Uterus (tissue), 4 donors: ENCODE measurements around the gene IQSEC1. TPM values are rescaled to one million over a fixed set of nuclear protein-coding genes. Genes with fewer than 3 reads are reported as not detected.
"Not testable (repeated sequence)": the region's sequence is repeated elsewhere in the genome, so short reads cannot be mapped to it uniquely, and the experiment has no call there.

Source experiments
- DNase-seq, 2 donors: peaks; one replicate each; pipeline ENCODE4 v3.0.0-alpha.2; 2019 to 2020
- H3K27ac ChIP-seq, 2 donors: fragments of 200-600 bp; sonication (generic); 1 replicate in 1 of 2; 2 replicates in 1 of 2; pipeline ENCODE4 v1.5.1; 2016 to 2018
- H3K27me3 ChIP-seq, 2 donors: fragments of 200-600 bp; sonication (generic); one replicate each; pipeline ENCODE4 v1.5.1; 2018 to 2019; ENCODE audit warnings: control low read depth in 1 of 2
- H3K36me3 ChIP-seq, 2 donors: fragments of 200-600 bp; sonication (generic); one replicate each; pipeline ENCODE4 v1.5.1; 2019; ENCODE audit warnings: control low read depth in 1 of 2
- H3K4me1 ChIP-seq, 2 donors: fragments of 200-600 bp; sonication (generic); one replicate each; pipeline ENCODE4 v1.5.1; 2018 to 2019; ENCODE audit warnings: control low read depth in 1 of 2
- H3K4me3 ChIP-seq, 2 donors: fragments of 200-600 bp; sonication (generic); 1 replicate in 1 of 2; 2 replicates in 1 of 2; pipeline ENCODE4 v1.5.1; 2018 to 2019; ENCODE audit warnings: mild to moderate bottlenecking in 1 of 2
- H3K9me3 ChIP-seq, 2 donors: fragments of 200-600 bp; sonication (generic); one replicate each; pipeline ENCODE4 v1.5.1; 2019; ENCODE audit warnings: control low read depth in 1 of 2
- CTCF ChIP-seq, 4 experiments: fragments of 200-600 bp in 2 of 4; fragments of 450-650 bp in 2 of 4; sonication (generic) in 2 of 4; IDR thresholded peaks; one replicate each; pipeline ENCODE4 v1.5.1; 2016 to 2019; ENCODE audit warnings: antibody characterized with exemption in 4 of 4, mild to moderate bottlenecking in 2 of 4, moderate library complexity in 1 of 4
- POLR2A ChIP-seq, 2 donors: fragments of 450-650 bp; IDR thresholded peaks; one replicate each; pipeline ENCODE4 v1.6.1; 2016; ENCODE audit warnings: antibody characterized with exemption in 2 of 2, mild to moderate bottlenecking in 1 of 2, moderate library complexity in 1 of 2
- intact Hi-C: fragments of 100-400 bp; cut with DNase I; formaldehyde crosslinking; loops from one replicate; pipeline ENCODE4 v1.15.1; 2023; ENCODE audit warnings: low total_unique reads
- total RNA-seq, 4 donors: library from RNA; depleted of rRNA in 3 of 4; stranded (reverse); fragments of >200 nt in 3 of 4; gene quantifications; one replicate each; pipeline versions ENCODE4 v1.1.0 to v1.2.4, GENCODE V29; 2014 to 2023
- donor health status: DM: yes; HTN: yes; CAD: no.

IQSEC1 gene
- total RNA-seq, 4 donors from 2014 or later, result 17.9 to 61.4 (median 49.7) TPM

GRCh38 chr3:12882336-12883310, 190.6 kb downstream of the IQSEC1 start:
- H3K4me3 ChIP-seq, result no peak overlapping the region
- no peak for DNase-seq
- no peaks in the 10 kb centered on the region for H3K4me1 ChIP-seq
- intact Hi-C loops, result no loop called here
- H3K27ac ChIP-seq, result no peak overlapping the region
- no peaks in the 10 kb centered on the region for H3K9me3 ChIP-seq
- TF ChIP-seq POLR2A (IDR thresholded peaks at IDR 0.05), result no peak
- H3K36me3 ChIP-seq, result no peaks in the 10 kb centered on the region
- H3K27me3 ChIP-seq, result no peaks in the 10 kb centered on the region

DNA sequence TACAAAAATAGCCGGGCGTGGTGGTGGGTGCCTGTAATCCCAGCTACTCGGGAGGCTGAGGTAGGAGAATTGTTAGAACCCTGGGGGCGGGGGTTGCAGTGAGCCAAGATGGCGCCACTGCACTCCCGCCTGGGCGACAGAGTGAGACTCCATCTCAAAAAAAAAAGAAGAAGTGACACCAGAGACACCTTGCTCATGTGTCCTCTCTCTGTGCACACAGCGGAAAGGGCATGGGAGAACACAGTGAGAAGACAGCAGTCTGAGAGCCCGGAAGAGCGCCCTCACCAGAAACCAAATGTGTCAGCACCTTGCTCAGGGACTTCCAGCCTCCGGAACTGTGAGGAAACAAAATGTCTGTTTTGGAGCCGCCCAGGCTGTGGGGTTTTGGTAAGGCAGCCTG, 191.4 kb downstream of the IQSEC1 start:
- H3K27ac ChIP-seq, H3K36me3 ChIP-seq, H3K9me3 ChIP-seq, H3K4me1 ChIP-seq, DNase-seq, intact Hi-C loops, H3K27me3 ChIP-seq, H3K4me3 ChIP-seq: not testable (repeated sequence)

DNA sequence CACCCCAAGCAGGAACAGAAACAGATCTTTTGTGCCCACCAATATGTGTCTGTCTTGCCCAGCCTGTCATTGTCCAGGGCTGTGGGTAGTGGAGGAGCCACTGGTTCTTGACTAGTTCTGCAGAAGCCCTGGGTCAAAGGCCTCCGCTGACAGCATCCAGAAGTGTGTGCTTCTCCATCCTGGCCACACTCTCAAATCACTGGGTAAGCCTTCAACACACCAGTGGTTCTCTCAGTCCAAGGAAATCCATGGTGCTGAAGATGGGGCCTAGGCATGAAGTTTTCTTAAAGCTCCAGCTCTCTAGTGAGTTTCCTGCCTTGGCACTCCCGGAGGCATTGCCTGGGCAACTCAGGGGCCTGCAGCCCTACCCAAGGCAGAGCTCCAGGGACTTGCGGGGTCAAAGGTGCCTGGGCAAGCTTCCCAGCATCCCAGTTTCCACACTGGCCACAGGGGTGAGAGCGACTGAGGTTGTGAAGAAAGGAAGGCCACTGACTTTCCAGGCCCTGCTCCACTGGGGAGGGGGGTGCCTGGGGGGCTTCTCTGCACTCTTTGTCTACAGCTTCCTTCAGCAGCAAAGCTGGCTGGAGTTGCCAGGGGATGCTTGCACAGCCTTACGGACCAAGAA, 193.9 kb downstream of the IQSEC1 start:
- DNase-seq, result no peak
- Histone ChIP-seq H3K4me3 (no peak overlapping the region), H3K9me3 (no peaks in the 10 kb centered on the region), H3K27ac (no peak overlapping the region), H3K27me3 (no peaks in the 10 kb centered on the region), H3K4me1 (peaks cover 0 to 7% of the 10 kb centered on the region in 2 donors), H3K36me3 (no peaks in the 10 kb centered on the region)
- intact Hi-C loops, result no loop called here
- TF ChIP-seq CTCF (IDR thresholded peaks at IDR 0.05), result no peak
- TF ChIP-seq POLR2A (IDR thresholded peaks at IDR 0.05), result no peak

DNA sequence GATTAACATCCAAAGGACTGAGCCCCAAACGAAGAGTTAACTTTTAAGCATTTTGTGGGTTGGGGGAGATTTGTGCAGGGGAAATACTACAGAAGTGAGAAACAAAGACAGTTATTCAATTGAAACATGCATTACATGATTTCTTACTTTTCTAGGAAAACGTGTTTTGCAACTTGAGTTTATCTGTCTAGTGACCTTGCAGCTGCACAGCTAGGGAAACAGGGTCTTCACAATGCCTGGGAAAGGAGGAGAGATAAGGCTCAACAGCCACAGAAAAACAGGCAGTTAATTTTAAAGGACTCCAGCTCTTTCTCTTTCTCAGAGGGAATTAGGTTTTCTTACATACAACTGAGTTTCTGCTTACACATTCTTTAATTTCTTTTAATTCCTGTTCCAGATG, 194.5 kb downstream of the IQSEC1 start:
- H3K9me3 ChIP-seq, intact Hi-C loops, H3K4me1 ChIP-seq, H3K36me3 ChIP-seq, H3K27me3 ChIP-seq, H3K4me3 ChIP-seq, DNase-seq, H3K27ac ChIP-seq: not testable (repeated sequence)

- H3K36me3 ChIP-seq, result no peaks in the 10 kb centered on the region
- H3K27me3 ChIP-seq, result no peaks in the 10 kb centered on the region
- no peaks in the 10 kb centered on the region for H3K9me3 ChIP-seq
- no peak overlapping the region for H3K27ac ChIP-seq
- DNase-seq, result no peak
- intact Hi-C loops, result no loop called here
- TF ChIP-seq CTCF (IDR thresholded peaks at IDR 0.05) (no peak), POLR2A (IDR thresholded peaks at IDR 0.05) (no peak)
- H3K4me1 ChIP-seq, result peaks cover 0 to 7% of the 10 kb centered on the region in 2 donors
- no peak overlapping the region for H3K4me3 ChIP-seq
Measured at GRCh38 chr3:12878141-12878574, 195.1 kb downstream of the IQSEC1 start.

- TF ChIP-seq POLR2A (IDR thresholded peaks at IDR 0.05) (no peak), CTCF (IDR thresholded peaks at IDR 0.05) (no peak)
- H3K4me3 ChIP-seq, result no peak overlapping the region
- peaks cover 0 to 7% of the 10 kb centered on the region in 2 donors for H3K4me1 ChIP-seq
- no peaks in the 10 kb centered on the region for H3K36me3 ChIP-seq
- intact Hi-C loops, result no loop called here
- no peaks in the 10 kb centered on the region for H3K27me3 ChIP-seq
- no peak for DNase-seq
- no peak overlapping the region for H3K27ac ChIP-seq
- no peaks in the 10 kb centered on the region for H3K9me3 ChIP-seq
Measured at GRCh38 chr3:12877040-12877439, 196.2 kb downstream of the IQSEC1 start.
